Adrenal gland (tissue), 5 donors: Measurements from ENCODE around the gene LMBR1L.

ENCODE experiments used
- POLR2A ChIP-seq, 2 donors: fragments of 450-650 bp; IDR thresholded peaks; one replicate each; pipeline ENCODE4 v1.6.1; 2017; ENCODE audit warnings: antibody characterized with exemption in 2 of 2, mild to moderate bottlenecking in 2 of 2, moderate library complexity in 1 of 2
- TF ChIP-seq, protein P1 (sequence below), 6 experiments: fragments of 450-650 bp in 4 of 6; fragments of 200-600 bp in 2 of 6; sonication (generic) in 1 of 6; IDR thresholded peaks; 1 replicate in 5 of 6; 2 replicates in 1 of 6; pipeline versions ENCODE4 v1.5.1 to v1.8.0; 2016 to 2021; ENCODE audit warnings: antibody characterized with exemption in 6 of 6, mild to moderate bottlenecking in 2 of 6, moderate library complexity in 1 of 6
- donor health status: DM: no; HTN: no; CAD: no.

- TF ChIP-seq POLR2A (IDR thresholded peaks at IDR 0.05): no peak
- TF ChIP-seq, protein P1, sequence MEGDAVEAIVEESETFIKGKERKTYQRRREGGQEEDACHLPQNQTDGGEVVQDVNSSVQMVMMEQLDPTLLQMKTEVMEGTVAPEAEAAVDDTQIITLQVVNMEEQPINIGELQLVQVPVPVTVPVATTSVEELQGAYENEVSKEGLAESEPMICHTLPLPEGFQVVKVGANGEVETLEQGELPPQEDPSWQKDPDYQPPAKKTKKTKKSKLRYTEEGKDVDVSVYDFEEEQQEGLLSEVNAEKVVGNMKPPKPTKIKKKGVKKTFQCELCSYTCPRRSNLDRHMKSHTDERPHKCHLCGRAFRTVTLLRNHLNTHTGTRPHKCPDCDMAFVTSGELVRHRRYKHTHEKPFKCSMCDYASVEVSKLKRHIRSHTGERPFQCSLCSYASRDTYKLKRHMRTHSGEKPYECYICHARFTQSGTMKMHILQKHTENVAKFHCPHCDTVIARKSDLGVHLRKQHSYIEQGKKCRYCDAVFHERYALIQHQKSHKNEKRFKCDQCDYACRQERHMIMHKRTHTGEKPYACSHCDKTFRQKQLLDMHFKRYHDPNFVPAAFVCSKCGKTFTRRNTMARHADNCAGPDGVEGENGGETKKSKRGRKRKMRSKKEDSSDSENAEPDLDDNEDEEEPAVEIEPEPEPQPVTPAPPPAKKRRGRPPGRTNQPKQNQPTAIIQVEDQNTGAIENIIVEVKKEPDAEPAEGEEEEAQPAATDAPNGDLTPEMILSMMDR (IDR thresholded peaks at IDR 0.05): no peak
Measured at GRCh38 chr12:49094160-49094974, 16.3 kb downstream of the LMBR1L start, which contains the start of gene DHH.
